Right kidney (tissue), 1 donor: ENCODE results near the gene C10orf67.

ENCODE experiments used
- DNase-seq: peaks from one replicate; pipeline ENCODE4 v3.0.0-alpha.2; 2016

The C10orf67 gene

GRCh38 chr10:23158370-23158769 lies 186.2 kb downstream of the C10orf67 start:
- DNase-seq: peak; percentile 39

DNA sequence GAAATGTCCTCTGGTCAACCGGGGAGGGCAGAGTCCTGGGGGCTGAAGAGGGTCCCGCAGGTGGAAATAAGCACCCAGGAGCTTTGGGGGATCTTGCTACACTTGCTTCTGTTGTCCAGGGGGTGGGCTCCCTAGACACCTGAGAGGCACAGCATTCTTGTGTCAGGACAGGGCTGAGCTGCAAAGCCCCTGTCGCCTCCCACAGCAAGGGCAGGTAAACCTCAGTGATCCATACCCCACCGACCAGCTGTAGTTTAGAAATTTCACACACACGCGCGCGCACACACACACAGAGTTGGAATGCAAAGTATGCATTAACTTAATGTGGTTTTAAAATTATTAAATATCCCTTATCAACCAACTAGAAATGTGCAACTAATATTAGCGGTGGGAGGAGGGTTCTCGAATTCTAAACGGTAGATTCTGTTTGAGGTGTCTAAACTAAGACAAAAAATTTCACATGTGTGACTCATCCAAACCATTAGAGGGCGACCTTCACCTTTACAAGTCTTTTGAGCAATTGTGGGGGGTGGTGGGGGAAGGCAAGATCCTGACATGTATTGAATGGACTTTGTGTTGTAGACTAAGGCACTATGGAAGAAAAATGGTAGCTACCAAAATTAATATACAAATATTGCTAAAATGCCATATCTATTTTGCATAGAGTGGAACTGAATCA lies 186.8 kb downstream of the C10orf67 start:
- DNase-seq: peak; percentile 55

DNA sequence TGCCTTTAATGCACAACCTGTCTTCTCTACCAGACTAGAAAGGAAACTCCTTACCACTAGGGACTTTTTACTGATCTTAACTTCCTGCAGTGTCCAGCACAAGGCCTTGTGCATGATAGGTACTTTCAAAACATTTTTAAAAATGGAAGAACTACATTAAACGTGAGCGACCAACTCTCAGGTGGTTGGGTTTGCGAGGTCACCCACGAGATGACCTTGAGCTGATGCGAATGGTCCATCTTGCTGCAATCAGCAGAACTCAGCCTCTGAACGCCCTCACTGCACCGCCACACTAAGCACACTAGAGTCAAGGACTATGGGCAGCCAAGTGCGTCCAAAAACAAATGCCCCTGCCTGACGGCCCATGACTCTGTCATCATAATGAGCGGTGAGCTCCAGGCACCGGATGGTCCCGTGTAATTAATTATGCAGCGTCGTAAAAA lies 187.3 kb downstream of the C10orf67 start:
- DNase-seq: no peak

DNA sequence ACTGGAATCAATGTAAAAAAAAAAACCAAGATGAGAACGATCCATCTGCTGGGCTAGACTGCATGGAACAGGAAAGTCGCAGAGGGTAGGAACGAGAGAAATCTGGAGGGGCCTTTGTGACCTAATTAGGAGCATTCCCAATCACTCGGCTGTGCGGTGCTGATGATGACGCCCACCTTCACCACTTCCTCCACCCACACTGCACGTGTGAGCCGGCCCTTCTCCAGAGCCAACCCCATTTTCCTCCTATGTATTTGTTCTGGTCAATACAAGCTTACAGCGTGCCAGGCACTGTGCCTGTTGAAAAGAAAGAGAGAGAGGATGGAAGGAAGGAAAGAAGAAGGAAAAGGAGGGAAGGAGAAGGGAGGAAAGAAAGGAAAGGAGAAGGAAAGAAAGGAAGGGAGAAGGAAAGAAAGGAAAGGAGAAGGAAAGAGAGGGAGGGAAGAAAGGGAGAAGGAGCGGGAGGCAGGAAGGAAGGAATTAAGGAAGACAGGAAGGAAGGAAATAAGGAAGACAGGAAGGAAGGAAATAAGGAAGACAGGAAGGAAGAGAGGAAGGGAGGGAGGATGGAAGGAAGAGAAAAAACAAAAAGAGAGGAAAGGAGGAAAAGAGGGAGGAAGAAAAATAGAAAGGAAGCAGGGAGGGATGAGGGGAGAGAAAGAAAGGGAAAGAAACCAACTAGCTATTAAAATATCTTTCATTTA lies 188.0 kb downstream of the C10orf67 start:
- DNase-seq: no peak

DNA sequence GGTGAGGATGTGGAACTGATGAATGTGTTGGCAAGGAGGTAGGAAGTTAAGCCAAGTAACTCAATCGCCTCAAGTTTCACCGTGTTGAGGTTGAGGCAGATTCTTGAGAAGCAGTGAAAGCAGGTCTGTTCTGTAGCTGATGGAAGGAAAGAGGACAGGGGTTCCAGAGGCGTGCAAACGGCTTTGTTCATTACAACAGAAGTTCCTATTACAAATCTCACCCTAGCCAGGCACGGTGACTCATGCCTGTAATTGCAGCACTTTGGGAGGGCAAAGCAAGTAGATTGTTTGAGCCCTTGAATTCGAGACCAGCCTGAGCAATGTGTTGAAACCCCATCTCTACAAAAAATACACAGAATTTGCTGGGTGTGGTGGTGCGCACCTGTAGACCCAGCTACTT lies 189.4 kb downstream of the C10orf67 start:
- DNase-seq: no peak
